Measurements from ENCODE around the gene CIAO1.
A peak's percentile ranks its signal among the peaks of the same experiment; 100 is the strongest.

- TF ChIP-seq REST (IDR thresholded peaks at IDR 0.05; ENCODE audit: insufficient read depth in 1 of 2, low read depth in 2 of 2, low read length in 2 of 2), result no peak
- TF ChIP-seq POLR2AphosphoS5 (IDR thresholded peaks at IDR 0.05; ENCODE audit: low read depth, low read length), result no peak; the same call in 1 of the 2 replicates
- TF ChIP-seq TAF1 (IDR thresholded peaks at IDR 0.05; ENCODE audit: borderline replicate concordance, insufficient read depth, low read length), result peak; percentile 19; the same call in 1 of the 2 replicates
- no peak for TF ChIP-seq SIN3A (IDR thresholded peaks at IDR 0.05; ENCODE audit: borderline replicate concordance, insufficient read depth, low read length)
- TF ChIP-seq FOXP2 (optimal IDR thresholded peaks at IDR 0.05; ENCODE audit: borderline replicate concordance, extremely low read depth, extremely low read length, insufficient read depth), result peak; percentile 50
Observed at GRCh38 chr2:96320728-96321622, 55.0 kb downstream of the CIAO1 start.
